RWPE2 (cell line): ENCODE data around the gene ARL15.

ENCODE experiments used
- ATAC-seq: fragments of 200-7000 bp; cut with Tn5 transposase; 3 replicates; pipeline ENCODE4 v1.9.1; 2021; ENCODE audit warnings: low read depth
- DNase-seq: peaks from one replicate; pipeline ENCODE4 v3.0.0-alpha.2; 2020; ENCODE audit warnings: low spot score
- H3K27ac ChIP-seq: fragments of 450-650 bp; 2 replicates; pipeline ENCODE4 v1.5.1; 2017; ENCODE audit warnings: mild to moderate bottlenecking; ENCODE audit not compliant: poor library complexity, severe bottlenecking
- H3K27me3 ChIP-seq: fragments of 250-450 bp; sonication (Bioruptor Pico); 2 replicates; pipeline ENCODE4 v1.5.1; 2021; ENCODE audit warnings: mild to moderate bottlenecking, moderate library complexity; ENCODE audit not compliant: insufficient read depth, poor library complexity, severe bottlenecking
- H3K36me3 ChIP-seq: fragments of 250-450 bp; sonication (Bioruptor Pico); 2 replicates; pipeline ENCODE4 v1.5.1; 2020; ENCODE audit warnings: low read depth, mild to moderate bottlenecking, moderate library complexity
- H3K4me1 ChIP-seq: fragments of 250-450 bp; sonication (Bioruptor Pico); 2 replicates; pipeline ENCODE4 v1.5.1; 2021; ENCODE audit warnings: mild to moderate bottlenecking, moderate library complexity; ENCODE audit not compliant: insufficient read depth, poor library complexity, severe bottlenecking
- H3K4me3 ChIP-seq: fragments of 250-450 bp; sonication (Bioruptor Pico); 2 replicates; pipeline ENCODE4 v1.5.1; 2021; ENCODE audit warnings: mild to moderate bottlenecking, moderate library complexity; ENCODE audit not compliant: severe bottlenecking
- H3K9me3 ChIP-seq: fragments of 250-450 bp; sonication (Bioruptor Pico); 2 replicates; pipeline ENCODE4 v1.5.1; 2021; ENCODE audit warnings: mild to moderate bottlenecking, moderate library complexity; ENCODE audit not compliant: severe bottlenecking
- TF ChIP-seq, protein P1 (sequence below): fragments of 450-650 bp; IDR thresholded peaks from one replicate; pipeline ENCODE4 v1.5.1; 2017; ENCODE audit warnings: mild to moderate bottlenecking, moderate library complexity; ENCODE audit not compliant: poor library complexity, severe bottlenecking

ARL15 gene

DNA sequence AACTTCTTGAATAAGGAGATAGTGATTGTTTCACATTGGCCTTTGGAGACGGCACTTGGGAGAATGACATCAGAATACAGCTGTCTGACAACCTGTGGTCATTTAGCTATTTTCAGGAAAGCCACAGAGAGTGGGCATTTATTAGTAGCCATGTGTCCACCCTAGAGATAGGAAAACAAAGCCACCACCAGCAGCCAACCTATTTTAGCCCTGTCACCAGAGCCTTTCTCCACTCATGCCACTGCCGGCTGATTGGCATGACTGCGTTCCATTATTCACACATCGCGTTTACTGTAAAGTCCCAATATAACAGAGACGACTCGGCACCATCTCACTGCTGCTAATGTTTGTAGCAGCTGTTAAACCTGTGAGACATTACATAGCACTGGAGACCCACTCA is 419.9 kb downstream of the ARL15 start:
- no peak overlapping the region for H3K4me3 ChIP-seq
- H3K4me1 ChIP-seq = no peaks in the 10 kb centered on the region
- no peaks in the 10 kb centered on the region for H3K27me3 ChIP-seq
- ATAC-seq (no peak), DNase-seq (no peak)
- H3K27ac ChIP-seq = no peak overlapping the region
- TF ChIP-seq, protein P1, sequence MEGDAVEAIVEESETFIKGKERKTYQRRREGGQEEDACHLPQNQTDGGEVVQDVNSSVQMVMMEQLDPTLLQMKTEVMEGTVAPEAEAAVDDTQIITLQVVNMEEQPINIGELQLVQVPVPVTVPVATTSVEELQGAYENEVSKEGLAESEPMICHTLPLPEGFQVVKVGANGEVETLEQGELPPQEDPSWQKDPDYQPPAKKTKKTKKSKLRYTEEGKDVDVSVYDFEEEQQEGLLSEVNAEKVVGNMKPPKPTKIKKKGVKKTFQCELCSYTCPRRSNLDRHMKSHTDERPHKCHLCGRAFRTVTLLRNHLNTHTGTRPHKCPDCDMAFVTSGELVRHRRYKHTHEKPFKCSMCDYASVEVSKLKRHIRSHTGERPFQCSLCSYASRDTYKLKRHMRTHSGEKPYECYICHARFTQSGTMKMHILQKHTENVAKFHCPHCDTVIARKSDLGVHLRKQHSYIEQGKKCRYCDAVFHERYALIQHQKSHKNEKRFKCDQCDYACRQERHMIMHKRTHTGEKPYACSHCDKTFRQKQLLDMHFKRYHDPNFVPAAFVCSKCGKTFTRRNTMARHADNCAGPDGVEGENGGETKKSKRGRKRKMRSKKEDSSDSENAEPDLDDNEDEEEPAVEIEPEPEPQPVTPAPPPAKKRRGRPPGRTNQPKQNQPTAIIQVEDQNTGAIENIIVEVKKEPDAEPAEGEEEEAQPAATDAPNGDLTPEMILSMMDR = no peak
- H3K36me3 ChIP-seq = no peaks in the 10 kb centered on the region
- no peaks in the 10 kb centered on the region for H3K9me3 ChIP-seq

- no peaks in the 10 kb centered on the region for H3K27me3 ChIP-seq
- no peak for DNase-seq
- H3K9me3 ChIP-seq = no peaks in the 10 kb centered on the region
- ATAC-seq = no peak
- no peaks in the 10 kb centered on the region for H3K4me1 ChIP-seq
- no peaks in the 10 kb centered on the region for H3K36me3 ChIP-seq
- H3K4me3 ChIP-seq = no peak overlapping the region
- H3K27ac ChIP-seq = no peak overlapping the region
- TF ChIP-seq, protein P1 = no peak
Measured at GRCh38 chr5:53884844-53885243, 425.5 kb downstream of the ARL15 start.

DNA sequence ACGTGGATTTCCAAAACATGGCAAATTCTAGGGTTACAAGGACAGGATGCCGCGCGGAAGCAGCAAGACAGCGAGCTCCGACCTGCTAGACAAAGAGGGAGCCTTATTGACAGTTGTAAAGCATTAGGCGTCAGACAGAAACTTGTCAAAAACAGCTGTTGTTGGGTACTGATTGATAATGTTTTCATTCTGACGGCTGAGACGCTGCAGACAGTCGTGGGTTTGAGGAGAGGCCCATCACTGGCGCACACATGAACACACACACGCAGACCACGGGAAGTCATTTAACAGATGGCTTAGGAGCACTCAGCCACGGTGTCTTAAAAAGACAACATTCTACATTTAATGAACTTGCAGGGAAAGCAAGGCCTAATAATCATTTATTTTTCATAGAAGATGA is 426.0 kb downstream of the ARL15 start:
- Histone ChIP-seq H3K4me3 (no peak overlapping the region), H3K27ac (no peak overlapping the region), H3K27me3 (no peaks in the 10 kb centered on the region), H3K9me3 (no peaks in the 10 kb centered on the region), H3K36me3 (no peaks in the 10 kb centered on the region), H3K4me1 (no peaks in the 10 kb centered on the region)
- TF ChIP-seq, protein P1 = no peak
- no peak for ATAC-seq
- no peak for DNase-seq

GRCh38 chr5:53882676-53883031 is 427.7 kb downstream of the ARL15 start:
- DNase-seq (no peak), ATAC-seq (no peak)
- no peaks in the 10 kb centered on the region for H3K27me3 ChIP-seq
- no peak overlapping the region for H3K4me3 ChIP-seq
- TF ChIP-seq, protein P1 = no peak
- H3K4me1 ChIP-seq = no peaks in the 10 kb centered on the region
- no peak overlapping the region for H3K27ac ChIP-seq
- no peaks in the 10 kb centered on the region for H3K9me3 ChIP-seq
- no peaks in the 10 kb centered on the region for H3K36me3 ChIP-seq

DNA sequence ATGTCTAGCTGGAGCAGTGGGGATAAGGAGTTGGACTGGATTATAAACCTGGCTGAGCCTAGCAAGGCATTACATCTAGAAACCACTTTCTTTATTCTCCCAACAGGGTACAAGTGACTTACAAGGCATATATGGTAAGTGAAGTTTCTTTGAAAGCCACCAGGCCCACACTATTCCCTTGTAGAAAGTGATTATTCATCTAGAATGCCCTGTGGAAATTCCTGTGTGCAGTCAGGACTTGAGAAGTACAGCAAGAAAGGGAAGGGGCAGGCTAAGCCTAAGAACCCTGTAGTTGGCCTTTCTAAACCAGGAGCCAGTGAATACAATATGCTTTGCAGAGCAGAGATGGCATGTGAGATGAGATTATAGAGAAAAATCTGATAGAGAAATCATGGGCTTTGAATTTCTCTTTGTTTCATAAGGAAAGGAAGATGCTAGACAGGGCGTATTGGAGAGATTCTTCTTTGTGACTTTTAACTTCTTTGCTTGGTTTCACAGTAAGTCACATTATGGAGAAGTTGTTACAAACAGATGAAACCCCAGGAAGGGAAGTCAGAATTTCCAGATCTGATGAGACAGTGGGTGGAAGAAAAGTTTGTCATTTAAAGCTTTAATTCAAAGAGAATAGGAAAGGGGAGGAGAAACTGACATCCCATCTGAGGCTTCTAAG is 428.2 kb downstream of the ARL15 start:
- Histone ChIP-seq H3K9me3 (no peaks in the 10 kb centered on the region), H3K4me3 (no peak overlapping the region), H3K4me1 (no peaks in the 10 kb centered on the region), H3K27me3 (no peaks in the 10 kb centered on the region), H3K36me3 (no peaks in the 10 kb centered on the region), H3K27ac (no peak overlapping the region)
- ATAC-seq (no peak), DNase-seq (no peak)
- TF ChIP-seq, protein P1 = no peak
